Neural crest cell (in vitro differentiated cells): ENCODE results near the gene DGUOK. TPM values are rescaled to one million over a fixed set of nuclear protein-coding genes. Genes with fewer than 3 reads are reported as not detected.
"Not testable (repeated sequence)": the region's sequence is repeated elsewhere in the genome, so short reads cannot be mapped to it uniquely, and the experiment has no call there.

Source experiments
- DNase-seq: peaks from one replicate; pipeline ENCODE4 v3.0.0; 2021; ENCODE audit warnings: low read depth, mixed read lengths, low spot score
- H3K27ac Mint-ChIP-seq: one replicate; pipeline ENCODE4 v1.8.0; 2021; ENCODE audit warnings: mild to moderate bottlenecking, mixed read lengths; ENCODE audit not compliant: unreplicated experiment
- H3K27me3 Mint-ChIP-seq: 2 replicates; pipeline ENCODE4 v1.8.0; 2021; ENCODE audit warnings: low read depth, mild to moderate bottlenecking, mixed read lengths
- H3K36me3 Mint-ChIP-seq: 2 replicates; pipeline ENCODE4 v1.8.0; 2021; ENCODE audit warnings: low read depth, mild to moderate bottlenecking, mixed read lengths
- H3K4me1 Mint-ChIP-seq: 2 replicates; pipeline ENCODE4 v1.8.0; 2021; ENCODE audit warnings: mixed read lengths
- H3K4me3 Mint-ChIP-seq: one replicate; pipeline ENCODE4 v1.8.0; 2021; ENCODE audit warnings: mild to moderate bottlenecking, mixed read lengths
- H3K9me3 Mint-ChIP-seq: 2 replicates; pipeline ENCODE4 v1.8.0; 2021; ENCODE audit warnings: mixed read lengths
- CTCF ChIP-seq: fragments of 200-600 bp; sonication (generic); conservative IDR thresholded peaks from 2 replicates; pipeline ENCODE4 v1.5.0; 2021; ENCODE audit warnings: antibody characterized with exemption, mild to moderate bottlenecking
- total RNA-seq: library from RNA; stranded (reverse); gene quantifications from 2 replicates; pipeline ENCODE4 v1.2.1, GENCODE V29; 2021

Gene DGUOK
- total RNA-seq, 1 donor from 2014 or later, result 100 TPM

GRCh38 chr2:73897240-73897583 lies 29.5 kb upstream of the DGUOK start:
- H3K27me3 Mint-ChIP-seq, result peaks cover 4% of the 10 kb centered on the region
- H3K36me3 Mint-ChIP-seq, result no peaks in the 10 kb centered on the region
- peaks cover 17% of the 10 kb centered on the region for H3K4me1 Mint-ChIP-seq
- H3K9me3 Mint-ChIP-seq, result no peaks in the 10 kb centered on the region
- no peak for TF ChIP-seq CTCF
- DNase-seq, result no peak
- peak overlapping the region; percentile 35 for H3K27ac Mint-ChIP-seq
- no peak overlapping the region for H3K4me3 Mint-ChIP-seq

- Mint-ChIP-seq H3K4me1 (peaks cover 17% of the 10 kb centered on the region), H3K9me3 (no peaks in the 10 kb centered on the region), H3K36me3 (no peaks in the 10 kb centered on the region), H3K27me3 (peaks cover 6% of the 10 kb centered on the region), H3K4me3 (no peak overlapping the region), H3K27ac (no peak overlapping the region)
- no peak for TF ChIP-seq CTCF
- no peak for DNase-seq
Measured at GRCh38 chr2:73897934-73898333, 28.7 kb upstream of the DGUOK start.

- Mint-ChIP-seq H3K4me1 (peaks cover 17% of the 10 kb centered on the region), H3K36me3 (no peaks in the 10 kb centered on the region), H3K9me3 (no peaks in the 10 kb centered on the region), H3K27ac (no peak overlapping the region), H3K27me3 (peaks cover 6% of the 10 kb centered on the region), H3K4me3 (no peak overlapping the region)
- TF ChIP-seq CTCF, result no peak
- no peak for DNase-seq
Measured at GRCh38 chr2:73899801-73900336, 26.8 kb upstream of the DGUOK start.

GRCh38 chr2:73901143-73901542 lies 25.5 kb upstream of the DGUOK start:
- Mint-ChIP-seq H3K4me1 (peaks cover 17% of the 10 kb centered on the region), H3K27me3 (peaks cover 6% of the 10 kb centered on the region), H3K27ac (no peak overlapping the region), H3K4me3 (no peak overlapping the region), H3K9me3 (no peaks in the 10 kb centered on the region), H3K36me3 (no peaks in the 10 kb centered on the region)
- TF ChIP-seq CTCF, result no peak
- no peak for DNase-seq

GRCh38 chr2:73902284-73902683 lies 24.4 kb upstream of the DGUOK start:
- DNase-seq, result no peak
- Mint-ChIP-seq H3K36me3 (no peaks in the 10 kb centered on the region), H3K4me3 (no peak overlapping the region), H3K9me3 (no peaks in the 10 kb centered on the region), H3K27ac (no peak overlapping the region), H3K4me1 (peaks cover 5% of the 10 kb centered on the region), H3K27me3 (peaks cover 6% of the 10 kb centered on the region)
- no peak for TF ChIP-seq CTCF

GRCh38 chr2:73903313-73903712 lies 23.4 kb upstream of the DGUOK start:
- H3K4me3 Mint-ChIP-seq, result no peak overlapping the region
- H3K27me3 Mint-ChIP-seq, result peaks cover 6% of the 10 kb centered on the region
- H3K9me3 Mint-ChIP-seq, result no peaks in the 10 kb centered on the region
- no peaks in the 10 kb centered on the region for H3K4me1 Mint-ChIP-seq
- no peak for DNase-seq
- no peak overlapping the region for H3K27ac Mint-ChIP-seq
- H3K36me3 Mint-ChIP-seq, result no peaks in the 10 kb centered on the region
- no peak for TF ChIP-seq CTCF

GRCh38 chr2:73903949-73904613 lies 22.6 kb upstream of the DGUOK start:
- DNase-seq, H3K36me3 Mint-ChIP-seq, H3K9me3 Mint-ChIP-seq, H3K4me3 Mint-ChIP-seq, H3K27ac Mint-ChIP-seq, H3K4me1 Mint-ChIP-seq, H3K27me3 Mint-ChIP-seq: not testable (repeated sequence)
